Iris pigment epithelial cell (primary cell): ENCODE results near the gene SEMA4D.

Experiments
- DNase-seq: peaks from one replicate; pipeline ENCODE4 v3.0.0-alpha.2; 2011; ENCODE audit warnings: low read depth

Gene SEMA4D

DNA sequence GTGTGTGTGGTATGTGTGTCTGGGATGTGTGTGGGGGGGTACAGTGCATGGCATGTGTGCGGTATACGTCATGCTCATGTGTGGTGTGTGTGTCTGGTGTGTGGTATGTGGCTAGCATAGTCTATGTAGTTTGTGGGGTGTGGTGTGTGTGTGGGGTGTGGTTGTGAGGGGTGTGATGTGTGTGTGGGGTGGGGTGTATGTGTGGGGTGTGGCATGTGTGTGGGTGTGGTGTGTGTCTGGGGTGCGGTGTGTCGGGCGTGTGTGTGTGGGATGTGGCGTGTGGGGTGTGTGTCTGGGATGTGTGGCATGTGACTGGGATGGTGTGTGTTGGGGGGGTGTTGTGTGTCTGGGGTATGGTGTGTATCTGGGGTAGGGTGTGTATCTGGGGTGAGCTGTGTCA lies 127.3 kb downstream of the SEMA4D start:
- DNase-seq = no peak

DNA sequence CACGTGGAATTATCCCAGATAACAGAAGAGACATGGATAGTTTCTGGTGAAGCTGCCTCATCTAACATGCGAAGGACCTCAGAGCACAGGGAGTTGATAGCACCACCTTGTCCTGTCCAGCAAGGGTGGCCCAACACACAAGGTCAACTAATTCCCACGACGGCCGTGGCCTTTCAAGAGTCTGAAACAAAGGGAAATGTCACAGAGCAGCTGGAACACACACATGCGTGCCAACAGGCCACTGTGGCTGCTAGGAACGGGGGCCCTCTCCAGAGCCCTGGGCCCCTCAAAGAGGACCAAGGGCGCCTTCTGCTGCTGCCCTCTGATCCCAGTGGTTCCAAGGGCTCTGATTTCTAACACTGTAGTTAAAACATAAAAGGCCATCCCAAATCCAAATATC lies 128.9 kb downstream of the SEMA4D start:
- DNase-seq = no peak

DNA sequence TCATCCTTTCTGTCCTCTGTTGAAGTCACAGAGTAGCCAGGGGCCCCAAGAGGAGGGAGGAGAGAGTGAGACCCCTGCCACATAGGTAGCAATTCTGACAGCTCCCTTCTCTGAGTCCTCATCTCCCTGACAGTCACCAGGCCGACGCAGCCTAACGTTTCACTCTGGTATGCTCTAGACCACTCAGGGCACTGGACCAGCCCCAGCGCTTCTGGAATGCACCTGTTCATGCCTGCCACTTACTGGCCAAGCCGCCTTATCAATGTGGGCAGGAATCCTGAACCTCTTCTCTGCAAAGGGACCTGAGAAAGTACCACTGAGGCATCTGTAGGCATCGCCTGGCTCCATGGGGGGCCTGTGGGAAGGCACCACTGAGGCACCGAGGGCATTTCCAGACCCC lies 129.4 kb downstream of the SEMA4D start:
- DNase-seq = no peak

DNA sequence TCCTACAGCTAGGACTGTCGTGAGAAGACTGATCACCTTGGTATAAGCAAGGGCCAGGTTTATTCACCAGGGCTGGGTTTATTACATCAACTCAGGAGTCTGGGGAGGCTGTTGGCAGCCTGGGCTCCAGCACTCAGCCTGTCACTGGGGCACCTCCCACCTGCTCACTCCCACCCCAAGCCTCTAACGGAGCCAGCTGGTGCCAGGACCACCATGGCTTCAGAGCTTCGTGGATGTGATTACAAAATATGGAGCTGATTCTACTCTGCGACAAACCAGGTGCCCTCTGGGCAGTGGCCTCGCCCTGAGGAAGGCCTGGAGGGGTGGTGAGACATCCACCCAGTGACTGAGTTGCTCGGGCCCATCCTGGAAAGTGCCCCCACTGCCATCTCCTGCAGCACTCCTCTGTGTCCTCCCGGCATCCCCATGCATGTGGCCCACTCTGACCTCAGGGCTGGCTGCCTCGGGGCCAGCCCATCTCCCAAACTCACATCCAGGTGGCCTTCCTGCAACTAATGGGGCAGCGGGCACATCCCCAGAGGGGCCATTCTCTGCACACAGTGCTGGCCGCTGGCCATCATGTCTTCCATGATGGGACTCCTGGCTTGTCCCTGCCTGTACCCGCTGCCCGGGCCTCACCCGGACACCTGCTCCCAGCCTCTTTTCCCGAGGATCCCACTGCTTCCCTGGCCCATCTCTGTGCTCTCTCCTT lies 130.0 kb downstream of the SEMA4D start:
- no peak for DNase-seq

DNA sequence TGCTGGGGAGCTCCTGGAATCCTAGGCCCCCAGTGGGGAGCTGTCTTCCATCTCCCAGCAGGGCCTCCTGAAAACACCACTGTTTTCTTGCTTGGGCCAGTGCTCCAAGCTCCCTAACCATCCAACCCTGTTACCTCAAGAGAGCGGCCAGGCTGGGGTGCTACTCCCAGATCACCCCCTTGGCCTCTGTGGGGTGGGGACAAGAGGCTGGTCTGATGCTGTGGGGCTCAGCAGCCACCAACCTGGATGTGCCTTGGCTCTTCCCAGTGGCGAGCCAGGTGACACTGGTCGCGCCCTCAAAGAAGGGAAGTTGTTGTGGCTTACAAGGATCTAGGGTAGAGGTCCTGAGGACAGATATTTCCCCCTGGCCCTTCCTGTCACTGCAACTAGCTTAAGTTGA lies 130.6 kb downstream of the SEMA4D start:
- no peak for DNase-seq

DNA sequence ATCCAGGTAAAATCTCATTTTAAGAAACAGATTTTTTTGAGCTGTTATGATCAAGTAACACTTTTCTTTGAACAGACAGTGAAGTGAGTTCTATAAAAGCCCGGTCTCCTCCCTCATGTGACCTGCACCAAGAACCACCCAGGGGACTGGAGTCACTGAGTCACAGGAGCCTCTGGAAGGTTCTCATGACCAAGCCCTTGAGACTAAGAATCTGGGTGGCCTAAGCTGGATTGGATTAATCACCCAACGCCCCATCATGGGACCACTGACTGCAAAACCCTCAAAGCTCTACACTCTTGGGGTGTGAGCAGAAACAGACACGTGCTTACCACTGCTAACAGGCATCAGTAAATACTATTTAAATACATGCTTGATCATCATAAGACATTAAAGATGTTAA lies 131.2 kb downstream of the SEMA4D start:
- DNase-seq = no peak

DNA sequence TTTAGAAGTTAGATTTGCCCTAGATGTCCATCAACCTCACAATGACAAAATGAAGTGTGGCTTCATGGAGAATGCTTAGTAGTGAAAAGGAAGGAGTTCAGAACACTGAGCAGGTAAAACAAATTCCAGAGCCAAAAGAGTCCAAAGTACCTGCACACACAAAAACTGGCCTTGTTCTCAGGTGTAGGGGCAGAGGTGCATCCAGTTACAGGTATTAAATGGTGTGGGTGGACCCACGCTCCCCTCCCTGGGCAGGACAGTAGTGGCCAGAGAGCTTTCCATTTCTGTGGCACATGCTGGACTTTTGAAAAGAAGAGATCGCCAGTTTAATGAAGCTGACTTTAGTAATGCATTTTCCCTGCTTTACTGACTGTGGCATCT lies 132.4 kb downstream of the SEMA4D start:
- no peak for DNase-seq

DNA sequence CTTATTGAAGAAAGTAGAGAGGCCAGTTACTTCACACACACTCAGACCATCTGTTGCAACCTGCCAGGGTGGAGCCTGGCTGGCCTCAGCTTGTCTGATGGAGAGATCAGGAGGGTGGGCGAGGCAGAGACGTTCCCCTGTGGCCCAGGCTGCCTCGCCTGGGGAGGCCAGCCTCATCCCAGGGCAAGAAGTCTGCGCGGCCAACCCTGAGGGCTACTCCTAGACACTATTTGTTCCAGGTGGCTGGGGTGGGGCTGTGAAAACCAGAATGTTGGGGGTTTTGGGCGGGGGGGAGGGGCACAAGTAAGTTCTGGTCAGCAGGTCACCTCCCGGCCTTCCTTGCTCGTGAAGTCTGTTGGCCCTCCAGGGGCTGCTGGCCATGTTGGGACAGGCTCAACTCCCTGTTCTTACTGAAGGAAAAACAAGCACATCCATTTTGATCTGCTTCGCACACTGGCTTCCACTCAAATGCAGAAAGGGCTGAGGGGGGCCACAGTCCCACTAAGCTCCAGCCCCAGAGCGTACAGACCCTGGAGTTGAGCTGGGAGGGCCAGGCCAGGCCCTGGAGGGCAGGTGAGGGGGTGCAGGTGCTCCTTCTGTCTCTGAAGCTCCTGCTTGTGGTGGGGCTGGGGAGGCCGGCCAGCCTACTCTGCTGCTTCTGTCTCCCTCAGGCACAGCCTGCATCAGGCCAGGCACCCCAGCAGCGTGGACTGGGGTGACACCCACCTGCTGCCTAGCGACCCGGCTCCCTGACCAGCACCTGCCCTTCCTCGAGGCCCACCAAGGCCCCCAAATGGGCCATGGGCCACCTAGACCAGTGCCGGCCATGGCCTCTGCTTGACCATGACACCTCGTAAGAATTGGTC lies 133.0 kb downstream of the SEMA4D start:
- no peak for DNase-seq

DNA sequence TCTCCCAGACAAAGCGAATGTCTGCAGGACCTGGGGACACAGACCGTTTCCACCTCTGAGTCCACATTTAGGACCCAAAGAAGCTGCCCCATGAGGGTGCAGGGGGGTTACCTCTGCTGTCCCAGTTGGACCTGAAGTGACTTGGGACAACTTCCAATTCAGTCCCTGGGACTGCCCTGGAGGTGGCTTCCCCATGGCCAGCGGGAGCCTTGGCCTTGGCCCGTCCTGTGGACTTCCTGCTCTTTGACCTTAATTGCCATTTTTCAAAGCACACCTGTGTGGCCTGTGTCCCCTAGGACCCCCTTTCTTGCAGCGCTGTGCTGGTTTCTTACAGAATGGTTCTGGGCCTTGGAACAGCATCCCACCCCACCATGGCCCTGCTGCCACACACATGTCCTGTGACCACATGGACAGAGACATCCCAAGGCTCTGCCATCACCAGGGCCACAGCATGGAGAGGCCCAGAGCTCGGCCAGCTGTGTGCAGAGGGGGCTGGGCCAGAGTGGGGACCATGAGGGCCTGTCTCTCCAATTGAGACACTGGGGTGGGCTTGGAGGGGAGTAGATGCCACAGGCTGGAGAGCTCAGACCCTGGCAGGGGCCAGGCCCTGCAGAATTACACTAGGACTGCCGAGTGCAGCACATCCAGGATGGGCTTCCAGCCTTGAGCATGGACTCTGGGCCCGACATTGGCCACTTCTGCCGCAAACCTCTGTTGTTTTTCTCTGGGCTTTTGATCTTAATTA lies 133.8 kb downstream of the SEMA4D start:
- DNase-seq = no peak

DNA sequence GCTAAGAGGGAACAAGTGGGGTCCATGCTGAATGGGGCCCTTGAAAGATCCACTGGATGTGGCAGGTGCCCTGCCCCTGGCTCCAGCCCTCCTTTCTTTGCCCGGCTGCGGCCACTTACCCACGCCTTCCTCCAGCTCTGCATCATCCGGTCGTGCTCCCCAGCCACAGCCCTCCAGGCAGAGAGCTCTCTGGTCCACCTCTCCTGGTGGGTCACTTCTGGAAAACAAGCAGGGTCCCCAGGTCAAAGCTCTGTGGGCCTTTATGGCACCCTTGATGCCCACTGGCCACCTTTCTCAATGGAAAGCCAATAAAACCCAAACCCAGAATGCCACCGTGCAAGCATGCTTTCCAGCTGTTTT lies 134.6 kb downstream of the SEMA4D start:
- DNase-seq = no peak

DNA sequence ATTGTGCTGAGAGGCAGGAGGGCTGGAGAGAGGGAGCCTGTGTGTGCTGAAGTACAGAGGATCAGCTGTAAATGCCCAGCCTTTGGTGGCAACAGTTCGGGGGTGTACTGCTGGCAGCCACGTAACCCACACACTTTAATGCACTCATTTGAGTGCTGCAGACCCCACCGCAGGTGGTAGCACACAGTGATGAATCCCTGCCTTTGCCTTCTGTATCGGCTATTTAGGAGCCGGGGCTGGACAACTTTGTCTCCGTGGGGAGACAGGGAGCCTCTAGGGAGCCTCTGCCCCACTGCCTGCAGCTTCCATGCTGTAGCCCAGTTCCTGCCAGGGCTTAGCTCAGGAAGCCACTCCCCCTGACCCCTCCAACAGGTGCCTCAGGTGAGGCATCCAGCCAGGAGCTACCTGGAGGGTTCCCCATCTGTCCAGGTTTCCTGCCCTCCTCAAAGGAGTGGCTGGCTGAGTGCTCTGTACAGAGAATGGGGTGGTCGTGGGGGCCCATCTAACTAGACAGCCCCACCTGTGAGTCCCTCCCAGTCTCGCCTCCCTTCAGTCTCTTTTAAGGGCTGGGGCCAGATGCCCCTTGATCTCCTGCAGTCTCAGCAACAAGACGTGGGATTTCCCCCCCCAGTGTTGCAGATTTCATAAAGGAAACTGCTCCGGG lies 135.1 kb downstream of the SEMA4D start:
- no peak for DNase-seq

DNA sequence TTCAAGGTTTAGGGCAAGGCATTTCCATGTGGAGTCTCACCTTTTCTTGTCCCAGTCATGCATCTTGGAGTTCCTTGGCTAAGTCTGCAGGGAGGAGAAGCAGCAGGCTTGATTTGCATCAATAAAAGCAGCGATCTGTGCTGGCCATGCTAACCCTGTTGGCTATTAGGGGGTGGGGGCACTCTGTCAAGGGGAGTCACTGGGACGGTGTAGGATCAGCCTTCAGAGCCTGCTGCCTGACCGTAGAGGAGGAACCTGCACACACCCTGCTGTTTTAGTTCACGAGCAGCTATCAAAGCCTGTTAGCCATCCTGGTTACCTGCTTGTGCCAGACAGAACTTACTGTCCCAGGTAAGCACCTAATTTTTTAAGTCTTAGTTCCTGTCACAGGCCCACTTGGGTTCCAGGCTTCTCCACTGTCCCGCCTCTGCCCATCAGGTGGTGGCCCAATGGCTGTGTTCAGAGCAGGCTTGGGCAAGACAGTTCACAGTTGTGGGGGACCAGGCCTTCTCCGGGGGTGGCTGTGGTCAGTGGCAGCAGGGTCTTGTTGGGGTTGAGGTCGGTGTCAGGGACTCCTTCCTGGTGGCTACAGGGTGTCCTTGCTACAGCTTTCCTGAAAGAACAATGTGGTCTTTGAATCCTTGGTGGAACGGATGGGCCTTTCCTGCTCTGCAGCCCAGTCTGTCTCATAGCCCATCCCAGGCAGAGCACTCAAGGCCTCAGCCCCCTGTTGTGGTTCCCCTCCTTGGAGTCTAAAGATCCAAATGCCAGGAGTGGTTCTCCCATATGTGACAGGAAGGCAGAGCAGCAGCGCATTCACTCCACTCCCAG lies 135.9 kb downstream of the SEMA4D start:
- DNase-seq = no peak

DNA sequence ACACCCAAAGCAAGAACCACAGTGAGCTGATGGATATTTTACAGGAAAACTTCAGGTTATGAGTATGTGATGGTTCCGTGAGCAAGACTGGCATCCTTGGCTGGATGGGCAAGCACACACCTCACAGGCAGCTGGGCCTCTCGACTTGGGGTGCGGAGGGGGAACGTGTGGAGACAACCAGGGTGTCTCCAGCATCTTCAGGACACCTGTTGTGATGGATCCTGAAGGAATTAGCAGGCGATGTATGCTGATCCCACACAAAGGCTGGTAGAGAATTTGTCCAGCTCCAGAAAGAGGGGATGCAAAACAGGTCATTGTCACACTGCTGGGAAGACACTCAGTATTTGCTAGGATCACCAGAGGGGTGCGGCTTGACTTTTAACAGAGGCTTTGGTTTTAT lies 136.9 kb downstream of the SEMA4D start:
- no peak for DNase-seq

DNA sequence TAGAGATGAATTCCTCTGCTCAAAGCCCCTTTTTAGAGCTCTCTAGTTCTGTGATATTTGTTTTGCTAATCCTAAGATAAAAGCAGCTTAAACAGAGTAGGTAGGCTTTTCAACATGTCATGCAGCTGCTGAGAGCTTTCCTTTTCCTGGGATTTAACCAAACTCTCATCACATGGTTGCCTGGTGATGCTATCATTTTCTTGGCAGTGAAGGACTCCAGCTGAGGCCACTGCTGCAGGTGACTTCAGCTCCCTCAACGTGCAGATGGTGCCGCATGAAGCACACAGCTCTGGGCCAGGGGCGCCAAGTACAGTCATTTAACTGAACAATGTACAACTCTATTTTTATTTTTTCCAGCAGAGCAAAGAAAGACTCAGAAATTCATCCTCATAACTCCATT lies 137.4 kb downstream of the SEMA4D start:
- no peak for DNase-seq

DNA sequence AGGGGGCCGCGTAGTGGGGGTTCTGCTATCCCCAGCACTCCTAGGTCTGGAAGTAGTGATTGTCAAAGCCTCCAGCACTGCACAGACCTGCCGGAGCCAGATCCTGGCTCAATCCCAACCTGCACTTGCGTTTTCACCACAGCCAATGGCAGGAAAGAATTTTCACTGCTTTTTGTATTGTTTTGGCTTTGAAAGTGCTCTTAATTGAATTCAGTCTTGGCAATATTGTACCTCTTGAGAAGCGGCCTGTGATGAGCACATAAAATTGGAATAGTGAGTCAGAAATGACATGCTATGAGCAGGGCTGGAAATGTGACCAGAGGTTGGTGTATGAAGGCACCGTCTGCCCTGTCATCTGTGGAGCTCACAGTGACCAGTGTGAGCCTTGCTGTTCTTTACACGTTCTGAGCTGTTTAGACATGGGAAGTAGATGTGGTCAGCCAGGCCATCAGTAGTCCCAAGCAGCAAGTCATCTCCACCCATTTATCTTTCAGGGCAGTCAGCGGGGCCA lies 138.1 kb downstream of the SEMA4D start:
- no peak for DNase-seq

DNA sequence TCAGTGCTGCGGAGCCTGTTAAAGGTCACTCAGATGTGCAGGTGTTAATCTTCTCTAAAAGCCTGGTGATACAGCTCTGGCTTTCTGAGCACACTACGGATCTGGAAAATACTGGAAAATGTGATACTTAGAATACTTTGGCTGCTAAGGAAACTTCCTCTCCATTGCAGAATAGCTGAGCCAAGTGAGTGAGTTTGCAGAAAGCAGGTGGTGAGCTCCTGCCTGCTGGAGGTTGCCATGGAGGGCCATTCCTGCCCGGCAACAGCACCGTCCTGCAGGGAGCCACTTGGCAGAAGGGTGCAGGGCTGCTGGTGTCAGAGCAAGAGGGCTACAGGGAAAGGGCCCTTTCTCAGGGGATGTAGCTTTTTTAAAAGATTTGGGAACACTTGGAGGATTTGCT lies 138.9 kb downstream of the SEMA4D start:
- peak; percentile 15 for DNase-seq

DNA sequence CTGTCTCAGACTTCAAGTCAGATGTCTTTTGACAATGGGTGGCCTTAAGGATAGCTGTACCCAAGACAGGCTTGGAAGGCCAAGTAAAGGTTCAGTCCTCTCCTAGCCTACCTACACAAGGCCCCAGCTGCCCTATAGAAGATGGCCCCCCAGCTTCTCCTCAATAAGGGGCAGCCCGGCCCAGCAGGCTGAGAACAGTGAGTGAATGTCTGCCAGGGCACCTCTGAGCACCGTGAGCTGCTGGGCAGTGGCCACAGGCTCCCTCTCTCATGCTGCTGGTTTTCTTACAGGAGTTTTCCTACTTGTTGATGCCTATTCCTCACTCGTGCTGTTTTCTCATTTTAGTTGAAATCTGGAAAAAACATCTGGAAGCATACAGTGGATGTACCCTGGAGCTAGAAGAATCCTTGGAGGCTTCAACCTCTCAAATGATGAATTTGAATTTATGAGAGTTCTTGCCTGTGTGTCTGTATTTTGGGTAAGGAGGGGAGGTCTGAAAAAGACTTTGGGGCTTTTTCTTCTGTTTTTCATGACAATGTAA lies 139.5 kb downstream of the SEMA4D start:
- no peak for DNase-seq

DNA sequence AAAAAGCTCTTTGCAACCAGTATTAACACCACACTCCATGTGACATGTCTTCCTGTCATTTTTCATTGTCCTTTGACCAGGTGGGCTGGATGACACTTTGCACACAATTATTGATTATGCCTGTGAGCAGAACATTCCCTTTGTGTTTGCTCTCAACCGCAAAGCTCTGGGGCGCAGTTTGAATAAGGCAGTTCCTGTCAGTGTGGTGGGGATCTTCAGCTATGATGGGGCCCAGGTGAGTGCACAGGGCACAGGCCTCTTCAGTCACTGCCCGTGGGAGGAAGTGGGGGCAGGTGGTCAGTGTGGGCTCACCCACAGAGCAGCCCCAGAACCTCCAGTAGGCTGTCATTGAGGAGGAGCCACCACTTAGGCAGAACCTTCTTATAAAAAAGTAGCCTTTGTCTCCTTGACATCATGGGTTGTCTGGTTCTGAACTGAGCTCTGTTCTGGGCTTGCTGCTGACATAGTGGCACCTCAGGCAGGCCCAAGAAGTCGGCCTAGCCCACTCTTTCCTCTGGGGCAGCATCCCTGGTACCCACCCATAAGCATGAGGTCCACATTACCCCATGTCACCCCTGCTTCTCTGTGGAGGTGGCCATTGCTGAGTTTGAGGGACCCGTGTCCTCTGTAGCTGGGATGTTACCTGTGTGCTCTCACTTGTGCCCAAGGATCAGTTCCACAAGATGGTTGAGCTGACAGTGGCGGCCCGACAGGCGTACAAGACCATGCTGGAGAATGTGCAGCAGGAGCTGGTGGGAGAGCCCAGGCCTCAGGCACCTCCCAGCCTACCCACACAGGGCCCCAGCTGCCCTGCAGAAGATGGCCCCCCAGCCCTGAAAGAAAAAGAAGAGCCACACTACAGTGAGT lies 140.3 kb downstream of the SEMA4D start:
- no peak for DNase-seq

DNA sequence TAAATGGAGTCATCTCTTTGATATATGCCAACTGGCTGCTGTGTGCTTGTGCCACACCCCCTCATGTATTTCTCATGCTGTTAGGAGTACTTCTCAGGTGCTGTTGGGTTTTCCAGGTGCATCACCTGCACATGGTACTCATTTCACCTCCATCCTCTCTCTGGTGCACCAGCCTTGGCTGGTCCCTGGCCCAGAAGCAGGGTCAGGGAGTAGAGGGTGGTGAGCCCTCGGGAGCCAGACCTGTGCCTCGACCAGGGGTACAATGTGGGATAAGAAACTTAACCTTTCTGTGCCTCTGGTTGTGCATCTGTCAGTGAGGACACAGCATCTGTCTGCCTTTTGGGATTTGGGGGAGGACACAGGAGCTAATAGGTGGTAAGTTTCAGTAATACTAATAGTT lies 141.1 kb downstream of the SEMA4D start:
- DNase-seq = no peak

DNA sequence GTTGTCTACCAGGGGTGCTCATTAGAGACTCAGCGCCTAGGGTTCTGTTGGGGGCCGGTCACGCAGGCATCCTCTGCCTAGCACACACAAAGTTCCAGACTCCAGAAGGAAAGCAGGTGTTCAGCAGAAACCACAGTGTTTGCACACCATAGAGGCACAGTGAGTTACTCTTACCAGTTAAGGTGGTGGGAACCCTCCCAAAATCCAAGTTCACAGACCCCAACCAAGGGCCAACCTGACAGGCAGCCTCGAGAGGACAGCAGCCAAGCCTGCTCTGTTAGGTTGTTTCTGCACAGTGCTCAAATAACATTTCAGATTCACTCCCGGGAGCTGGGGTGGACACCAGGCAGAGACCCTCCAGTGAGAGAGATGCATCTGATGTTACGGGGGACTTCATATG lies 143.4 kb downstream of the SEMA4D start:
- no peak for DNase-seq
